AG20443 (cell line): ENCODE data around the gene RELL1.

ENCODE experiments used
- DNase-seq: peaks from one replicate; pipeline ENCODE4 v3.0.0; 2012; ENCODE audit warnings: low spot score, mixed read lengths

Gene RELL1

GRCh38 chr4:37635155-37635554 lies 51.0 kb downstream of the RELL1 start:
- DNase-seq = no peak

- DNase-seq = no peak
Observed at GRCh38 chr4:37634180-37634579, 52.0 kb downstream of the RELL1 start.

GRCh38 chr4:37632836-37633235 lies 53.3 kb downstream of the RELL1 start:
- DNase-seq = no peak

DNA sequence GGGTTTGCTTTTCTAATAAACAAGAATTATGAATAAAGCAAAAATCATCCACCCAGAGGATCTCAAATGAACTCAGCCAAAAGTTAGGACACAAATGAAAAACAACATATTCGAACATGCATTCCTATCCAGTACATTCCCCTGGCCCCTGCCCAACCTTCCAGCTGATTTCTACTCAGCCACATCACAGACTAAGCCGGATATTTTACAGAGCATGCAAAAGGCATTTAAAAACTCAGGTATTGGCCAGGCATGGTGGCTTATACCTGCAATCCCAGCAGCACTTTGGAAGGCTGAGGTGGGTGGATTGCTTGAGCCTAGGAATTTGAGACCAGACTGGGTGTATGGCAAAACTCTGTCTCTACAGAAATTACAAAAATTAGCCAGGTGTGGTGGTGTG lies 54.6 kb downstream of the RELL1 start:
- DNase-seq = peak; percentile 37

DNA sequence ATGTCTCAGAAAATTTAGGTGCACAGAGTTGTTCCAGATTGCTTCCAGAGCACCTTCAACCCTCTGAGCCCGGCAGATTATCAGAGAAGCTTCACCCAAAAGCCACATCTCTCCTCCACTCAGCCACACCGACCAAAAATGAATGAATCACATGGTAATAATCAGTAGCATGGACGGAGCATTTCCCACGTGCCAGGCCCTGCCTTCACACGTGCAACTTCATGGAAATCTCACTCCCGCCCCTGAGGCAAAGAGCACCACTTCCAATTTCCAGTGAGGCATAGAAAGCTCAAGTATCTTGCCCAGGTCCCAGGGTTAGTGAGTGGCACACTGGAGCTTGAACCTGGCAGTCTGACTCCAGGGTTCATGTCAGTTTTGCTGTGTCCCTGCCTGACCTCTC lies 56.5 kb downstream of the RELL1 start:
- DNase-seq = no peak

DNA sequence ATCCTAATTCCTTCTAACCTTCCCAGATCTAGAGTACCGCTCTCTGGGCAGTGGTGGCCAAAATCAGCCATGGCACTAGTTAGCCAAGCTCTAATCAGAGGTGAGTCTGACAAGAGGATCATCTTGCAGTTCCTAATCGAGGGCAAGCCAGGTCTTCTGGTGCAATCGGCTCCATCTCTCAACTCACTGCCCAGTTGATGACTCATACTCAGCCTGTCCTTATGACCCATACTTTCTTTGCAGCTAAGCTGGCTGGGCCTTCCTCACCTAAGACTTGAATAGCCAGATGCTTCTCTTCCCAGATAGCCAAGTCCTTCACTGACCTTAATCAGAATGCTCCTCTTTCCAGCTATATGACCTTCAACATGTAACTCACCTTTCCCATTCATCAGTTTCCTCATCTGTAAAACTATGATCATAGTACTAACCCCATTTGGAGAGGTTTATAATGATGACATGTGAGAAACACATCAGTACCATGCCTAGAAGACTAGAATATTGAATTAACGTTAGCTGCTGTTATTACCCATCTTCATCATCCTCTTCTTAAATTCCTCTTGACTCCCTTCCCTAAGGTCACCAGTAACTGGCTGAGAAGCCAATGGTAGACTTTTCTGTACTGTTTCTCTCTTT lies 57.1 kb downstream of the RELL1 start:
- peak; percentile 89 for DNase-seq

- DNase-seq = no peak
Observed at GRCh38 chr4:37627263-37627662, 58.9 kb downstream of the RELL1 start.

- DNase-seq = no peak
Observed at GRCh38 chr4:37625499-37625898, 60.7 kb downstream of the RELL1 start.

DNA sequence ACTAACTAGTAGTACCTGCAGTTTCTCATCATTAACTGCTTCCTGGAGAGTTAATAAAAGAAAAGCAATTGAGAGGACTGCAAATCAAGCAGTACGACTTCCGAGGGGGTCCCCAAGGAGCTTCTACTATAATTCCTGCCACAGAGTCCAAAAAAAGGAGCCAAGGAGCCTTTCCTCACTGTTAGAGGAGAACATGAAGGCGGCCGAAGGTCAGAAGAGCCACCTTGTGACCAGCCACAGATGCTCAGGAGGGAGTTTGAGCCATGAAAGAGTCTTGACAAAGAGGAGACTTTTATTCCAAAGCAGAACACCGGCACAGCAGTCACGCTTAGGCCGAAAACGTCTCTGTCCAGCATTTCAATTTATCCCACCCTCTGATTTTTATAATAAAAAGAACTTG lies 62.2 kb downstream of the RELL1 start:
- no peak for DNase-seq

GRCh38 chr4:37623125-37623524 lies 63.1 kb downstream of the RELL1 start:
- no peak for DNase-seq

- DNase-seq = no peak
Observed at GRCh38 chr4:37620176-37620575, 66.0 kb downstream of the RELL1 start.

- DNase-seq = no peak
Observed at GRCh38 chr4:37615720-37616063, 70.5 kb downstream of the RELL1 start.

DNA sequence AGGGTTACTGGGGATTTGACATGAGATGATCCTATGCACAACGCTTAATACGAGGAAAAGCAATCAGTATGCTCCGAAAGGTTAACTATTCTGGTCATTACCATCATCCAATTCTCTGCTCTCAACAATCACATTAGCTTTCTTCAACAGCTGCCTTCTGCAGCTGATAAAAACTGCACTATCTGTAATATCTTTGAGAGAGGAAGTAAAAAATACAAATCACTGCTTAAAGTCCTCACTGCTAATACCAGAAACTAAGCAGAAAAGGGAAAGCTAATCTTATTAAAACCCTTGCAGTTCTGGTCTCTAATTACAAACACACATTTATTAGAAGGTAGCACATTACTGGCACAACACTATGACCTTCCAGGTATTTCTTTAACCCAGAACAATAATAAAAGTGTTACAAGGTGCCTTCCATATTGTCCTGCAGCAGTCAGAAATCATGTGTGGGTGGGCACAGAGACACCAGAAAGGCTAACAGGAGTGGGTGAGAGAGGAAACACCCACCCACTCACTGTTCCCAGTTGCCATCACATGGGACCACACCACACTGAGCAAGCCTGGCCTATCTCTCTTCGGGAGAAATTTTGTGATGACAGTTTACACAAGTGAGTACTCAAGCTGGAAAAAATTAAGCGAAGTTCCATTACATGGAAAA lies 71.0 kb downstream of the RELL1 start:
- no peak for DNase-seq

DNA sequence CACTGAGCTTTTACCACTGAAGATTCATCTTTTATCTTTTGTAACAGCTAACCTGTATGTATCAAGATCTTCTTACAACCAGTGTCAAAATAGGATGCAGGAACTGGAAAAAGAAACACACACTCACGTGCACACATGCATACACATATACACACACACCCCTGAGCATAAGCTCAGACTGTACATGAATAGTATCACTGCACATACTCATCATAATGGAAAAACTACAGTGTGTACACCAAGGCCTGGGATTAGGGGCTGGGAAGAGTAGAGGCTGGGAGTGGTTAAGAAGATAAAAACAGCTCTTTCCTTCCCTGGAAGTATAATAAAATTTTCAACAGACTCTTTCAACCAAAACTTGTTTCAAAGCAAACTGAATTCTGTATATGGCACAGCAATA lies 73.4 kb downstream of the RELL1 start:
- no peak for DNase-seq

DNA sequence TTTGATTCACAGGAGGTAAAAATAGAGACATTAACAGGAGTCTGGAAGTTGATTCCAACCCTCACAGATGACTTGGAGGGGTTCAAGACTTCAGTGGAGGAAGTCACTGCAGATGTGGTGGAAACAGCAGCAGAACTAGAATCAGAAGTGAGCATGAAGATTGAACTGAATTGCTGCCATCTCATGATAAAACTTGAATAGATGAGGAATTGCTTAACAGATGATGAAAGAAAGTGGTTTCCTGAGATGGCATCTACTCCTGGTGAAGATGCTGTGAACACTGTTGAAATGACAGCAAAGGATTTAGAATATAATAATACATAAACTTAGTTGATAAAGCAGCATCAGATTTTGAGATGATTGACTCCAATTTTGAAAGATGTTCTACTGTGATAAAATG lies 76.5 kb downstream of the RELL1 start:
- DNase-seq = no peak

DNA sequence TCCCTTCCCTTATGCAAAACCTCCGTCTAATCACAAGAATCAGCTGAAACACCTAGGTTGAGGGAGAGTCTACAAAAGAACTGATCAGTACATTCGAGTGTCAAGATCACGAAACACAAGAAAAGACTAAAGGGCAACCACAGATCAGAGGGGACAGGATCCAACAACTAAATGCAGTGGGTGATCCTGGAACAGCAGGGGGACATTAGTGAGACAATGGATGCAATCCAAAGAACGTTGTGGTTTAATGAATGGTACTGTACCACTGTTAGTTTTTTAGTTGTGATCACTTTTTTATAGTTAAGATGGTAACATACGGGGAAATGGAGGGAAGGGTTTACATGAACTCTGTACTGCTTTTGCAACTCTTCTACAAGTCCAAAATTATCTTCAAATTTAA lies 79.2 kb downstream of the RELL1 start:
- DNase-seq = no peak

DNA sequence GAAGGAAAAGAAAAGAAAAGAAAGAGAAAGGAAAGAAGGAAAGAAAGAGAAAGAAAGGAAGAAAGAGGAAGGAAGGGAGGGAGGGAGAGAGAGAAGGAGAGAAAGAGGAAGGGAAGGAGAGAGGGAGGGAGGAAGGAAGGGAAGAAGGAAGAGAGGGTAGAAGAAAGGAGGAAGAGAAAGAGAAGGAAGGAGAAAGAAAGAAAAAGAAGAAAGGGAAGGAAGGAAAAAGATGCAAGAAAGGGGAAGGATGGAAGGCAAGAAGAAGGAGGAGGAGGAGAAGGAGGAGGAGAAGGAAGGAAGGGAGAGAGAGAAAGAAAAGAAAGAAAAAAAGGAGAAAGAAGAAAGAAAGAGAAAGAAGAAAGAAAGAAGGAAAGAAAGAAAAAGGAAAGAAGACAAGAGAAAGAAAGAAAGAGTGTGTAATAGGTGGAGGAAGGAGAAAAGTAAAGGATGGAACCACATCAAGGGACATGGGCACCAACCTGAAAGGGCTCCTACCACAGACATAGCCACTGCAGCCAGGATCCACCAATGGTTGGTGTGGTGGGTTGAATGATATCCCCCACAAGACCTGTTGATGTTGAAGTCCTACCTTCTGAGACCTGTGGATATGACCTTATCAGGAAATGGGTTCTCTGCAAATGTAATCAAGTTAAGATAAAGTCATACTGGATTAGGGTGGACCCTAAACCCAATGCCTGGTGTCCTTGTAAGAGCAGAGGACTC lies 80.2 kb downstream of the RELL1 start:
- no peak for DNase-seq

- peak; percentile 51 for DNase-seq
Observed at GRCh38 chr4:37604461-37604860, 81.7 kb downstream of the RELL1 start.

DNA sequence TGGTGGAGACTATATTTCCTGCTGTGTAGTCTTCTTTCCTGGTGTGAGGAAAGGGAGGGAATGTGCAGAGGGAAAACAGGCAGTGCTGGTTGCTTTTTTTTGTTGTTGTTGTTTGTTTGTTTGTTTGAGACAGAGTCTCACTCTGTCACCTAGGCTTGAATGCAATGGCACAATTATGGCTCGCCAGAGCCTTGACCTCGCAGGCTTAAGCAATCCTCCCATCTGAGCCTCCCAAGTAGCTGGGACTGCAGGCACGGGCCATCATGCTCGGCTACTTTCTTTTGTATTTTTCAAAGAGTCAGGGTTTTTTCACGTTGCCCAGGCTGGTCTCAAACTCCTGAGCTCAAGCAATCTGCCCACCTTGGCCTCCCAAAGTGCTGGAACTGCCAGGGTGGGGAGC lies 82.5 kb downstream of the RELL1 start:
- DNase-seq = no peak

DNA sequence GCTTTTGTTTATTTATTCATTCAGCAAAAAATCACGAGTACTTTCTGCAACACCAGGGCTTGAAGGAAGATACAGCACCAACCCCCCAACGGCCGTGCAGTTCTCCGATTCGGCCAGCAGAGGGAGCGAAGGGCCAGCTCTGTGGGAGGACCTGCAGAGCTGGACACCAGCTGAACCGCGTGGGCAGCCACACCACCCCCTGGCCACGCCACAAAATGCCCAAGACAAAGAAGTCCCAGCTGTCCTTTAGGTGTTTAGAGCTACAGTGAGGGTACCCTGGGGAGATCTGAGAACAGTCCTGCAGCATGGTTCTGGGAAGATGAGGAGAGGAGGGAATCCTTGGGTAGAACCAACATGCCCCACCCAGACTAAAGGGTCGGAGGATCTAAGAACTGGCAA lies 83.1 kb downstream of the RELL1 start:
- DNase-seq = peak; percentile 94

DNA sequence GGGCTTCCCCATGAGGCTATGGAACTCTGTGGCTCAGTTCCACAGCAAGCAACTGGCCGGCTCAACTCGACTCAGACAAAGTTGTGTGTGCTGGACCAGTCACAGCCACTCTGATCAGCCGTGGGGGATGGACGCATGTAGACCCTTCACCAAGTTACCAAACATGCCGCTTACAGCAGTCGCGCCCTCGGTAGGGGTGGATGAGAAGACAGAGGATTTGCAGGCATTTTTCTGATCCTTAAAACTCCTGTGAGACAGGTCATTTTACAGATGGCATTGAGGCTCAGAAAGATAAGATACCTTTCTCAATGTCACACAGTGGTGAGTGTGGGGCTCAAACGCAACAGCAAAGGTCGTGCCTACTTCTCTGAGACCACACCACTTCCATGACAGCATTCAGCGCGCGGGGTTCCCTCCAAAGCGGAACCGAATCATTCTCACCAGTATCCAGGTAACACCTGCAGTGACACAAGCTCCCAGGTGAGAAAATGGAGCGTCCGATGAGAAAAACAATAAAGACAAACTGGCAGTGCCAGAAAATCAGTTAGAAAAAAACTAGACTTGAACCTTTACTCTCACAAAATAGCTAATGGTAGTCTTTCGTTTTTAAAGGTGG lies 83.6 kb downstream of the RELL1 start:
- no peak for DNase-seq

GRCh38 chr4:37601531-37601930 lies 84.6 kb downstream of the RELL1 start:
- DNase-seq = peak; percentile 37

DNA sequence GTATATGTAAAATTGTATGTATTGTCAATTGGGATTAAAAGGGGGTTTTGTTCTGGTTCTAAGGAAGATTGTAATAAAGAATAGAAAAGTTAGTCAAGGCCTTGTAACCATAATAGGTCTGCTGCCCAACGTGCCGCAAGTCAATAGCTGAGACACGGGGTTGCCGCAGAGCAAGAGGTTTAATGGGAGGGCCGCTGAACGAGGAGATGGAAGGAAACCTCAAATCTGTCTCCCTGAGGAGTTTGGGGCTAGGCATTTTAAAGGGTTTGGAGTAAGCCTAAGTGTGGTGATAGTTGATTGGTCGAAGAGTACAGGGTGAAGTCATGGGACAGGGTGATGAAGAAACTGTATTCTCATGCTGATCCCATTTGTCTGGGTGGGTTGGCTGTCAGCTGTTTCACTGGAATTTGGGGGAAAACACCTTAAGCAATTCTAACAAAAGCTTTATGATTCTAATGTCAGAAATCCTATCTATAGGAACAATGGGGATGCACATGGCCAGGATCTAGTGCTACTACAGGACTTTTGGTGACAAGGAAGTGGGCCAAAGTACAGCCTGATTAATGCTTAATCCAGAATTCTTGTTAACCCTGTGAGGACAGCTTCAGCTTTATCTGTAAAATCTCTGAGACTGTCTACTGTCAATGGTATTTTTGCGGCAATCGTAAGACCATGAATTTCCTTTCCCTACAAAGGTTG lies 86.9 kb downstream of the RELL1 start:
- DNase-seq = no peak
